GM12878 (cell line): Measurements from ENCODE around the gene TMEM86B. TPM values are rescaled to one million over a fixed set of nuclear protein-coding genes. Genes with fewer than 3 reads are reported as not detected.

Experiments
- ASH2L ChIP-seq: fragments of 300-600, 200-600 bp; sonication (generic); IDR thresholded peaks from 2 replicates; pipeline ENCODE4 v1.6.1; 2017; ENCODE audit warnings: low read depth, mild to moderate bottlenecking, borderline replicate concordance
- BHLHE40 ChIP-seq, 2 experiments: fragments of 450-650 bp in 1 of 2; IDR thresholded peaks; 2 replicates each; pipeline ENCODE4 v1.6.1; 2011 to 2017; ENCODE audit warnings: low read depth in 2 of 2, borderline replicate concordance in 1 of 2, improper control_type of control experiment in 1 of 2, low read length in 1 of 2, mild to moderate bottlenecking in 1 of 2
- DPF2 ChIP-seq: fragments of 450-650 bp; IDR thresholded peaks from 2 replicates; pipeline ENCODE4 v1.6.1; 2017; ENCODE audit warnings: mild to moderate bottlenecking
- EP300 ChIP-seq, 2 experiments: fragments of 150-350 bp in 1 of 2; IDR thresholded peaks; 2 replicates each; pipeline ENCODE4 v1.6.1; 2011 to 2012; ENCODE audit warnings: low read depth in 2 of 2, low read length in 2 of 2, borderline replicate concordance in 1 of 2, improper control_type of control experiment in 1 of 2, inconsistent platforms in 1 of 2; ENCODE audit not compliant: control insufficient read depth in 1 of 2
- EZH2 ChIP-seq: IDR thresholded peaks from 2 replicates; pipeline ENCODE4 v1.6.1; 2012; ENCODE audit warnings: low read depth, mild to moderate bottlenecking, control low read depth, inconsistent platforms, low read length, borderline replicate concordance; ENCODE audit not compliant: control insufficient read depth
- FOXM1 ChIP-seq: IDR thresholded peaks from 2 replicates; pipeline ENCODE4 v1.6.1; 2012; ENCODE audit warnings: low read depth, mild to moderate bottlenecking, inconsistent platforms, low read length, moderate library complexity
- GATAD2B ChIP-seq: fragments of 450-650 bp; conservative IDR thresholded peaks from 2 replicates; pipeline ENCODE4 v1.6.1; 2017; ENCODE audit warnings: low read depth, mild to moderate bottlenecking, moderate library complexity
- IKZF1 ChIP-seq: fragments of 450-650 bp; conservative IDR thresholded peaks from 2 replicates; pipeline ENCODE4 v1.6.1; 2017; ENCODE audit warnings: antibody characterized with exemption, mild to moderate bottlenecking
- IRF4 ChIP-seq: IDR thresholded peaks from 2 replicates; pipeline ENCODE4 v1.6.1; 2011; ENCODE audit warnings: low read depth, low read length
- IRF5 ChIP-seq: fragments of 450-650 bp; IDR thresholded peaks from 2 replicates; pipeline ENCODE4 v1.6.1; 2017; ENCODE audit warnings: borderline replicate concordance
- MAX ChIP-seq: IDR thresholded peaks from 2 replicates; pipeline ENCODE4 v1.6.1; 2012; ENCODE audit warnings: low read depth, low read length, improper control_type of control experiment
- MEF2A ChIP-seq: IDR thresholded peaks from 2 replicates; pipeline ENCODE4 v1.6.1; 2011; ENCODE audit warnings: low read depth, mild to moderate bottlenecking, low read length, moderate library complexity; ENCODE audit not compliant: insufficient read depth
- NR2C1 ChIP-seq: fragments of 450-650 bp; IDR thresholded peaks from 2 replicates; pipeline ENCODE4 v1.6.1; 2017; ENCODE audit warnings: antibody characterized with exemption, mild to moderate bottlenecking, moderate library complexity
- PAX8 ChIP-seq: fragments of 450-650 bp; IDR thresholded peaks from 2 replicates; pipeline ENCODE4 v1.6.1; 2017; ENCODE audit warnings: mild to moderate bottlenecking, moderate library complexity
- RFX5 ChIP-seq: IDR thresholded peaks from 2 replicates; pipeline ENCODE4 v1.6.1; 2011; ENCODE audit warnings: low read depth, low read length, improper control_type of control experiment
- SP1 ChIP-seq: IDR thresholded peaks from one replicate; pipeline ENCODE4 v1.6.1; 2011; ENCODE audit warnings: low read depth, low read length
- SREBF1 ChIP-seq: IDR thresholded peaks from 2 replicates; pipeline ENCODE4 v1.6.1; 2012; ENCODE audit warnings: mild to moderate bottlenecking, low read length
- USF1 ChIP-seq: IDR thresholded peaks from 2 replicates; pipeline ENCODE4 v1.6.1; 2011; ENCODE audit warnings: borderline replicate concordance, low read depth, mild to moderate bottlenecking, moderate library complexity, mixed read lengths, low read length; ENCODE audit not compliant: insufficient read depth; ENCODE audit errors: extremely low read length
- YY1 ChIP-seq: IDR thresholded peaks from 2 replicates; pipeline ENCODE4 v1.6.1; 2011; ENCODE audit warnings: low read depth, mild to moderate bottlenecking, low read length
- ZBTB4 ChIP-seq: fragments of 450-650 bp; formaldehyde crosslinking; IDR thresholded peaks from 2 replicates; pipeline ENCODE4 v1.4.0; 2022; ENCODE audit warnings: mild to moderate bottlenecking, moderate library complexity
- polyA plus RNA-seq, 11 experiments: library from polyadenylated mRNA; depleted of rRNA in 4 of 11; unstranded in 6 of 11; stranded (reverse) in 5 of 11; fragments of >200 nt; fragmentation: Nextera tagmentation in 4 of 11; fragmentation: Illumina TruSeq in 1 of 11; extraction: Ambion mirVana in 4 of 11; extraction: Trizol in 1 of 11; gene quantifications; 1 replicate in 1 of 11; 2 replicates in 10 of 11; pipeline versions ENCODE4 v1.2.1 to v1.2.3, GENCODE V29; 2011 to 2016; ENCODE audit warnings: inconsistent platforms in 2 of 11, missing spikeins in 2 of 11, low read depth in 1 of 11
- total RNA-seq, 4 experiments: library from RNA; depleted of rRNA in 3 of 4; stranded (reverse); fragments of >200 nt in 3 of 4; fragmentation: Illumina TruSeq in 1 of 4; extraction: Trizol in 1 of 4; gene quantifications; 2 replicates each; pipeline versions ENCODE4 v1.2.1 to v1.2.3, GENCODE V29; 2013 to 2021
- TF ChIP-seq, protein P1 (sequence below), 3 experiments: IDR thresholded peaks in 2 of 3; conservative IDR thresholded peaks in 1 of 3; 2 replicates each; pipeline ENCODE4 v1.5.1; 2011; ENCODE audit warnings: low read depth in 3 of 3, low read length in 3 of 3, mild to moderate bottlenecking in 3 of 3, control low read depth in 2 of 3, moderate library complexity in 2 of 3, inconsistent platforms in 1 of 3, mixed read lengths in 1 of 3; ENCODE audit not compliant: control insufficient read depth in 2 of 3, insufficient read depth in 1 of 3; ENCODE audit errors: extremely low read depth in 1 of 3

The TMEM86B gene
- total and polyA plus RNA-seq, 10 of the 15 experiments (the other 5 are each of a cell fraction or from before 2014, with no cell fraction given): 0.26 to 10.6 (median 1.8) TPM

GRCh38 chr19:55253842-55254624 is 25.5 kb upstream of the TMEM86B start (continued):
- no peak for TF ChIP-seq IRF5
- TF ChIP-seq SREBF1: no peak
- no peak for TF ChIP-seq MEF2A
- TF ChIP-seq DPF2: peak; percentile 75; the same call in 1 of the 2 replicates
- TF ChIP-seq BHLHE40 (IDR thresholded peaks at IDR 0.05; ENCODE audit: borderline replicate concordance in 1 of 2, low read depth in 2 of 2, low read length in 1 of 2): peak in 1 of 2 experiments; percentile 40; a peak in 1 of 4 replicates
- TF ChIP-seq, protein P1, sequence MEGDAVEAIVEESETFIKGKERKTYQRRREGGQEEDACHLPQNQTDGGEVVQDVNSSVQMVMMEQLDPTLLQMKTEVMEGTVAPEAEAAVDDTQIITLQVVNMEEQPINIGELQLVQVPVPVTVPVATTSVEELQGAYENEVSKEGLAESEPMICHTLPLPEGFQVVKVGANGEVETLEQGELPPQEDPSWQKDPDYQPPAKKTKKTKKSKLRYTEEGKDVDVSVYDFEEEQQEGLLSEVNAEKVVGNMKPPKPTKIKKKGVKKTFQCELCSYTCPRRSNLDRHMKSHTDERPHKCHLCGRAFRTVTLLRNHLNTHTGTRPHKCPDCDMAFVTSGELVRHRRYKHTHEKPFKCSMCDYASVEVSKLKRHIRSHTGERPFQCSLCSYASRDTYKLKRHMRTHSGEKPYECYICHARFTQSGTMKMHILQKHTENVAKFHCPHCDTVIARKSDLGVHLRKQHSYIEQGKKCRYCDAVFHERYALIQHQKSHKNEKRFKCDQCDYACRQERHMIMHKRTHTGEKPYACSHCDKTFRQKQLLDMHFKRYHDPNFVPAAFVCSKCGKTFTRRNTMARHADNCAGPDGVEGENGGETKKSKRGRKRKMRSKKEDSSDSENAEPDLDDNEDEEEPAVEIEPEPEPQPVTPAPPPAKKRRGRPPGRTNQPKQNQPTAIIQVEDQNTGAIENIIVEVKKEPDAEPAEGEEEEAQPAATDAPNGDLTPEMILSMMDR (IDR thresholded peaks at IDR 0.05 in 2 of 3, conservative IDR thresholded peaks at IDR 0.05 in 1 of 3; ENCODE audit: control insufficient read depth in 2 of 3, extremely low read depth in 1 of 3, insufficient read depth in 1 of 3, low read depth in 3 of 3, low read length in 3 of 3): 0 out of 6 replicates have a peak, but pooled peaks of 1 of the 3 experiments have one; percentile 0
- TF ChIP-seq EP300 (IDR thresholded peaks at IDR 0.05; ENCODE audit: borderline replicate concordance in 1 of 2, control insufficient read depth in 1 of 2, low read depth in 2 of 2, low read length in 2 of 2): 0 out of 4 replicates have a peak, but pooled peaks of 1 of the 2 experiments have one; percentile 25
- peak; percentile 85 for TF ChIP-seq GATAD2B
- TF ChIP-seq NR2C1: no peak
- 0 out of 2 replicates have a peak, but pooled peaks have one; percentile 9 for TF ChIP-seq RFX5
- no peak for TF ChIP-seq EZH2
- TF ChIP-seq ZBTB4: no peak
- TF ChIP-seq FOXM1: peak; percentile 53; the same call in 1 of the 2 replicates
- no peak for TF ChIP-seq PAX8
- TF ChIP-seq IRF4: no peak
- TF ChIP-seq IKZF1: peak; percentile 72
- peak; percentile 81 for TF ChIP-seq YY1
- 0 out of 2 replicates have a peak, but pooled peaks have one; percentile 71 for TF ChIP-seq ASH2L
- peak; percentile 73 for TF ChIP-seq MAX
- TF ChIP-seq SP1: no peak
- TF ChIP-seq USF1: no peak
